Ishikawa (cell line): ENCODE data around the gene A2M.
A peak's percentile ranks its signal among the peaks of the same experiment; 100 is the strongest.

Experiments used
- CEBPB ChIP-seq: IDR thresholded peaks from 2 replicates; pipeline ENCODE4 v1.6.1; 2012
- CREB1 ChIP-seq: IDR thresholded peaks from 2 replicates; pipeline ENCODE4 v1.6.1; 2012; ENCODE audit warnings: low read depth
- EGR1 ChIP-seq: IDR thresholded peaks from 2 replicates; pipeline ENCODE4 v1.6.1; 2012
- EP300 ChIP-seq: IDR thresholded peaks from 2 replicates; pipeline ENCODE4 v1.6.1; 2012; ENCODE audit warnings: borderline replicate concordance
- FOXM1 ChIP-seq: IDR thresholded peaks from 2 replicates; pipeline ENCODE4 v1.6.1; 2012; ENCODE audit warnings: low read depth, borderline replicate concordance
- MAX ChIP-seq: IDR thresholded peaks from 2 replicates; pipeline ENCODE4 v1.6.1; 2012
- NFIC ChIP-seq: IDR thresholded peaks from 2 replicates; pipeline ENCODE4 v1.6.1; 2012
- RAD21 ChIP-seq: IDR thresholded peaks from 2 replicates; pipeline ENCODE4 v1.6.1; 2012; ENCODE audit warnings: low read depth
- REST ChIP-seq: IDR thresholded peaks from 2 replicates; pipeline ENCODE4 v1.6.1; 2012; ENCODE audit warnings: low read depth, mild to moderate bottlenecking
- TAF1 ChIP-seq: IDR thresholded peaks from 2 replicates; pipeline ENCODE4 v1.6.1; 2012; ENCODE audit warnings: low read depth, mild to moderate bottlenecking
- TCF12 ChIP-seq: IDR thresholded peaks from 2 replicates; pipeline ENCODE4 v1.6.1; 2012; ENCODE audit warnings: low read depth
- TEAD4 ChIP-seq: IDR thresholded peaks from 2 replicates; pipeline ENCODE4 v1.6.1; 2012
- USF1 ChIP-seq: IDR thresholded peaks from 2 replicates; pipeline ENCODE4 v1.6.1; 2012
- YY1 ChIP-seq: IDR thresholded peaks from 2 replicates; pipeline ENCODE4 v1.6.1; 2012; ENCODE audit warnings: low read depth
- ZBTB7A ChIP-seq: IDR thresholded peaks from 2 replicates; pipeline ENCODE4 v1.6.1; 2012; ENCODE audit warnings: low read depth

A2M gene

GRCh38 chr12:9050521-9051157, 65.1 kb downstream of the A2M start:
- TF ChIP-seq TCF12: no peak
- no peak for TF ChIP-seq YY1
- TF ChIP-seq ZBTB7A: no peak
- TF ChIP-seq EGR1: no peak
- TF ChIP-seq TAF1: no peak
- no peak for TF ChIP-seq FOXM1
- TF ChIP-seq RAD21: no peak
- no peak for TF ChIP-seq USF1
- TF ChIP-seq CREB1: no peak
- no peak for TF ChIP-seq TEAD4
- TF ChIP-seq CEBPB: no peak
- TF ChIP-seq NFIC: no peak
- no peak for TF ChIP-seq MAX
- no peak for TF ChIP-seq EP300
- TF ChIP-seq REST: no peak

GRCh38 chr12:9049520-9050133, 66.1 kb downstream of the A2M start:
- no peak for TF ChIP-seq MAX
- TF ChIP-seq CEBPB: no peak
- peak; percentile 61 for TF ChIP-seq RAD21
- TF ChIP-seq REST: no peak
- TF ChIP-seq ZBTB7A: no peak
- TF ChIP-seq NFIC: no peak

GRCh38 chr12:9048930-9049329, 66.8 kb downstream of the A2M start:
- TF ChIP-seq ZBTB7A (no peak), MAX (no peak), YY1 (no peak), NFIC (no peak), CREB1 (no peak), TEAD4 (no peak), CEBPB (no peak), TCF12 (no peak), RAD21 (no peak), EGR1 (no peak), EP300 (no peak), TAF1 (no peak), REST (no peak)

GRCh38 chr12:9047105-9047504, 68.6 kb downstream of the A2M start:
- no peak for TF ChIP-seq EGR1
- no peak for TF ChIP-seq USF1
- no peak for TF ChIP-seq REST
- no peak for TF ChIP-seq CEBPB
